HEK293T (cell line): Measurements from ENCODE around the gene INPP5D.

Experiments used
- ARNT ChIP-seq: fragments of 450-650 bp; IDR thresholded peaks from 2 replicates; pipeline ENCODE4 v1.6.1; 2017; ENCODE audit warnings: mild to moderate bottlenecking
- BHLHE40 ChIP-seq: fragments of 450-650 bp; IDR thresholded peaks from 2 replicates; pipeline ENCODE4 v1.6.1; 2016; ENCODE audit warnings: mild to moderate bottlenecking, moderate library complexity, borderline replicate concordance
- ELF4 ChIP-seq: fragments of 450-650 bp; IDR thresholded peaks from 2 replicates; pipeline ENCODE4 v1.6.1; 2017; ENCODE audit warnings: antibody characterized with exemption
- FOXM1 ChIP-seq: fragments of 450-650 bp; IDR thresholded peaks from 2 replicates; pipeline ENCODE4 v1.6.1; 2017; ENCODE audit warnings: mild to moderate bottlenecking, borderline replicate concordance
- SP1 ChIP-seq: fragments of 450-650 bp; IDR thresholded peaks from 2 replicates; pipeline ENCODE4 v1.6.1; 2017
- SUZ12 ChIP-seq: fragments of 450-650 bp; IDR thresholded peaks from 2 replicates; pipeline ENCODE4 v1.6.1; 2016; ENCODE audit warnings: mild to moderate bottlenecking
- TARDBP ChIP-seq: fragments of 450-650 bp; IDR thresholded peaks from 2 replicates; pipeline ENCODE4 v1.6.1; 2016

GRCh38 chr2:233171344-233171743, 111.2 kb downstream of the INPP5D start:
- TF ChIP-seq SP1 = no peak
- TF ChIP-seq TARDBP = no peak
- no peak for TF ChIP-seq SUZ12
- TF ChIP-seq BHLHE40 = no peak
- no peak for TF ChIP-seq ARNT
- no peak for TF ChIP-seq ELF4
- TF ChIP-seq FOXM1 = no peak
